Measurements from ENCODE around the gene RNF207. TPM values are rescaled to one million over a fixed set of nuclear protein-coding genes. Genes with fewer than 3 reads are reported as not detected.

Gene RNF207
- total and polyA plus RNA-seq, 2 experiments from 2014 or later = 29.3 to 30.9 TPM

- no peaks in the 10 kb centered on the region for H3K9me2 ChIP-seq (replicated peaks; ENCODE audit: insufficient read depth)
- TF ChIP-seq EZH2 (IDR thresholded peaks at IDR 0.05; ENCODE audit: borderline replicate concordance) = no peak
- TF ChIP-seq CTCF (IDR thresholded peaks at IDR 0.05; ENCODE audit: poor library complexity) = no peak
- TF ChIP-seq EZH2phosphoT487 (IDR thresholded peaks at IDR 0.05; ENCODE audit: low read depth, severe bottlenecking, unreplicated experiment) = no peak
- no peak overlapping the region for H2AFZ ChIP-seq
- no peak overlapping the region for H3K4me3 ChIP-seq
- H3K9me3 ChIP-seq (ENCODE audit: low read depth) = no peaks in the 10 kb centered on the region
- no peaks in the 10 kb centered on the region for H4K20me1 ChIP-seq (ENCODE audit: insufficient read depth, poor library complexity, severe bottlenecking)
- 77% methylated on average over 12 of the region's 12 CpGs for WGBS (ENCODE audit: low lambda C conversion rate, missing lambda C conversion rate)
- H3K79me2 ChIP-seq = no peaks in the 10 kb centered on the region
- no peaks in the 10 kb centered on the region for H3K4me1 ChIP-seq (ENCODE audit: insufficient read depth)
- no peaks in the 10 kb centered on the region for H3K36me3 ChIP-seq (replicated peaks; ENCODE audit: insufficient read depth, low read depth)
- DNase-seq (ENCODE audit: low spot score) = no peak
- peaks cover 17% of the 10 kb centered on the region for H3K27me3 ChIP-seq
- no peak overlapping the region for H3K4me2 ChIP-seq
- no peak overlapping the region for H3K27ac ChIP-seq
These were observed 40.4 kb upstream of the RNF207 start for GRCh38 chr1:6165441-6165985.

- TF ChIP-seq CTCF (IDR thresholded peaks at IDR 0.05; ENCODE audit: poor library complexity) = no peak
- no peak for TF ChIP-seq EZH2phosphoT487 (IDR thresholded peaks at IDR 0.05; ENCODE audit: low read depth, severe bottlenecking, unreplicated experiment)
- no peak for TF ChIP-seq EZH2 (IDR thresholded peaks at IDR 0.05; ENCODE audit: borderline replicate concordance)
- 83% methylated on average over 8 of the region's 10 CpGs for WGBS (ENCODE audit: low lambda C conversion rate, missing lambda C conversion rate)
- H3K79me2 ChIP-seq = no peaks in the 10 kb centered on the region
- no peak overlapping the region for H3K4me3 ChIP-seq
- H3K9me3 ChIP-seq (ENCODE audit: low read depth) = no peaks in the 10 kb centered on the region
- no peak overlapping the region for H3K4me2 ChIP-seq
- H3K4me1 ChIP-seq (ENCODE audit: insufficient read depth) = no peaks in the 10 kb centered on the region
- H4K20me1 ChIP-seq (ENCODE audit: insufficient read depth, poor library complexity, severe bottlenecking) = no peaks in the 10 kb centered on the region
- no peaks in the 10 kb centered on the region for H3K9me2 ChIP-seq (replicated peaks; ENCODE audit: insufficient read depth)
- no peaks in the 10 kb centered on the region for H3K36me3 ChIP-seq (replicated peaks; ENCODE audit: insufficient read depth, low read depth)
- no peak overlapping the region for H3K27ac ChIP-seq
- DNase-seq (ENCODE audit: low spot score) = no peak
- H3K27me3 ChIP-seq = peaks cover 17% of the 10 kb centered on the region
- H2AFZ ChIP-seq = no peak overlapping the region
These were observed 39.7 kb upstream of the RNF207 start for GRCh38 chr1:6166221-6166620.

- peaks cover 14% of the 10 kb centered on the region for H3K27me3 ChIP-seq
- WGBS (ENCODE audit: low lambda C conversion rate, missing lambda C conversion rate) = 80% methylated on average over 19 of the region's 19 CpGs
These were observed 39.1 kb upstream of the RNF207 start for GRCh38 chr1:6166655-6167390.

More at GRCh38 chr1:6166655-6167390, 39.1 kb upstream of the RNF207 start:
- Histone ChIP-seq H3K79me2 (no peaks in the 10 kb centered on the region), H3K4me2 (no peak overlapping the region), H3K4me1 (ENCODE audit: insufficient read depth) (no peaks in the 10 kb centered on the region), H3K36me3 (replicated peaks; ENCODE audit: insufficient read depth, low read depth) (no peaks in the 10 kb centered on the region), H3K4me3 (no peak overlapping the region), H3K27ac (no peak overlapping the region), H4K20me1 (ENCODE audit: insufficient read depth, poor library complexity, severe bottlenecking) (no peaks in the 10 kb centered on the region), H3K9me2 (replicated peaks; ENCODE audit: insufficient read depth) (no peaks in the 10 kb centered on the region), H2AFZ (no peak overlapping the region), H3K9me3 (ENCODE audit: low read depth) (no peaks in the 10 kb centered on the region)
- no peak for DNase-seq (ENCODE audit: low spot score)
- TF ChIP-seq EZH2 (IDR thresholded peaks at IDR 0.05; ENCODE audit: borderline replicate concordance) (no peak), EZH2phosphoT487 (IDR thresholded peaks at IDR 0.05; ENCODE audit: low read depth, severe bottlenecking, unreplicated experiment) (no peak), CTCF (IDR thresholded peaks at IDR 0.05; ENCODE audit: poor library complexity) (no peak)
